Mucosa of descending colon (tissue), 3 donors: ENCODE data around the gene TTC33. TPM values are rescaled to one million over a fixed set of nuclear protein-coding genes. Genes with fewer than 3 reads are reported as not detected.
A peak's percentile ranks its signal among the peaks of the same experiment; 100 is the strongest.

Experiments used
- ATAC-seq: fragments of 200-7000 bp; cut with Tn5 transposase; one replicate; pipeline ENCODE4 v1.9.1; 2020; ENCODE audit warnings: mild to moderate bottlenecking, moderate library complexity
- DNase-seq, 3 donors: peaks; one replicate each; pipeline ENCODE4 v3.0.0-alpha.2; 2020
- H3K36me3 ChIP-seq: fragments of 200-600 bp; one replicate; pipeline ENCODE4 v1.8.0; 2021; ENCODE audit warnings: low read depth, mild to moderate bottlenecking
- H3K4me1 ChIP-seq: fragments of 200-600 bp; one replicate; pipeline ENCODE4 v1.8.0; 2021; ENCODE audit warnings: low read depth, mild to moderate bottlenecking
- H3K4me3 ChIP-seq: fragments of 200-600 bp; one replicate; pipeline ENCODE4 v1.8.0; 2021; ENCODE audit warnings: mild to moderate bottlenecking
- H3K9me3 ChIP-seq: fragments of 200-600 bp; one replicate; pipeline ENCODE4 v1.8.0; 2021; ENCODE audit warnings: mild to moderate bottlenecking
- intact Hi-C, 2 donors: fragments of 100-400 bp; cut with DNase I in 1 of 2; cut with micrococcal nuclease in 1 of 2; formaldehyde crosslinking; loops; one replicate each; pipeline versions ENCODE4 v1.11.0 to v1.11.1; 2022; cut with DNase I, micrococcal nuclease
- total RNA-seq, 3 donors: library from RNA; stranded (reverse); fragmentation: NEBNext Ultra II Directional in 2 of 3; extraction: Animal tissue kit (Norgen Biotek cat#: 25700) in 2 of 3; gene quantifications; one replicate each; pipeline versions ENCODE4 v1.2.1 to v1.2.4, GENCODE V29; 2021 to 2023
- TF ChIP-seq, protein P1 (sequence below): fragments of 200-600 bp; IDR thresholded peaks from one replicate; pipeline ENCODE4 v1.8.0; 2022; ENCODE audit warnings: antibody characterized with exemption, mild to moderate bottlenecking
- donor health status: DM: no; HTN: no; CAD: no; lungs with moderate emphysema.
- donor health status: DM: no; HTN: no; CAD: no.
- donor health status: DM: no; HTN: yes; CAD: no.

TTC33 gene
- total RNA-seq, 3 donors from 2014 or later, result 15.1 to 22.6 (median 17.2) TPM

DNA sequence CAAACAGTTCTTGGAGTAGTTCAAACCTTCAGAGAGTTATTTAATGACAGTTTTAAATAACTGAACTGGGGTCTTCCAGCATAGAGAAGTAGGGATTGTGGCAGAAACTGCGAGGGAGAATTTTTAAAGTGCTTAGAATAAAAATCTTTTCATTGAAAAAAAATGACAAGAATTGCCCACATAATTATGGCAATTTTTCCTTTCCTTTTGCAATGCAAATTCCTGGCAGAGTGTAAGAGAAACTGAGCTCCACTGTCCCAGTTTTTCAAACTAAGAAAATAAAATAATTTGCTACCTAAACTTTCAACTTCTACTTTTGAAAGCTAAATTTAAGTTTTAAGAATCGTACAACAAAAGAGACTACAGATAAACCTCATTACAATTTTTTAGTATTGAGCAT, 78.3 kb downstream of the TTC33 start:
- Histone ChIP-seq H3K4me3 (no peak overlapping the region), H3K36me3 (no peaks in the 10 kb centered on the region), H3K9me3 (no peaks in the 10 kb centered on the region), H3K4me1 (peaks cover 14% of the 10 kb centered on the region)
- ATAC-seq (no peak), DNase-seq (no peak)
- intact Hi-C loops, result no loop called here
- TF ChIP-seq, protein P1, sequence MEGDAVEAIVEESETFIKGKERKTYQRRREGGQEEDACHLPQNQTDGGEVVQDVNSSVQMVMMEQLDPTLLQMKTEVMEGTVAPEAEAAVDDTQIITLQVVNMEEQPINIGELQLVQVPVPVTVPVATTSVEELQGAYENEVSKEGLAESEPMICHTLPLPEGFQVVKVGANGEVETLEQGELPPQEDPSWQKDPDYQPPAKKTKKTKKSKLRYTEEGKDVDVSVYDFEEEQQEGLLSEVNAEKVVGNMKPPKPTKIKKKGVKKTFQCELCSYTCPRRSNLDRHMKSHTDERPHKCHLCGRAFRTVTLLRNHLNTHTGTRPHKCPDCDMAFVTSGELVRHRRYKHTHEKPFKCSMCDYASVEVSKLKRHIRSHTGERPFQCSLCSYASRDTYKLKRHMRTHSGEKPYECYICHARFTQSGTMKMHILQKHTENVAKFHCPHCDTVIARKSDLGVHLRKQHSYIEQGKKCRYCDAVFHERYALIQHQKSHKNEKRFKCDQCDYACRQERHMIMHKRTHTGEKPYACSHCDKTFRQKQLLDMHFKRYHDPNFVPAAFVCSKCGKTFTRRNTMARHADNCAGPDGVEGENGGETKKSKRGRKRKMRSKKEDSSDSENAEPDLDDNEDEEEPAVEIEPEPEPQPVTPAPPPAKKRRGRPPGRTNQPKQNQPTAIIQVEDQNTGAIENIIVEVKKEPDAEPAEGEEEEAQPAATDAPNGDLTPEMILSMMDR, result no peak

DNA sequence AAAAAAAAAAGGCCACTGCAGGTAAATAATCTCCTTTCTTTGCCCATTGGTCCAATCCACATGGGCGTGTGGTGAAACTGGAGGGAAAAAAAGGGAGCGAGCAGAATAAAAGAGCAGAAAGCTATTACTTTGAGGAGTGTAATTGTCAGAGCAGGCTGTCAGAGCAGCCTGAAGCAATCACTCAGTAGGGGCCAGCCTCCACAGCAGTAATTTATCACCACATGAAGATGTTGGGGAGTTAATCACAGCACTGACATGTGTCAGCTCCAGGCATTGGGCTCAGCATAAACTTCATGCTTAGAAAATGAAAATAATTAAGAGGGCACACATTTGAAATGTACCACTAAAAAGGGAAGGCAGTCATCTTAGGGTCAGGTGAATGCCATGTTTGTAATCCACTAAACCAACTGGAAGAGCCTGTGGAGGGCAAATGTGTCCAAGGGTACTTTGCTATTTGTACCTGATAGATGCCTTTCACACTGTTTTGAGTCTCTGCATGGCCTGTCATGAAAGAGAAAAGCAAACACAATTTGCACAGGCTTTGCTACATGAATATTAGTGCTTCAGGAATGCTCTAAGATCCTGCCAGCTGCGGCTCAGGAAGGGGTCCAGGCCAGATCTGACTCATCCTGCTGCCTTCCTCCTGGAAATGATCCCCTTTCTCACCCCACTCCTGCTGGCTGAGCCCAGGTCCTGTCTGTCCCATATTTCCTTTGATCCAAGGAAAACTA, 79.0 kb downstream of the TTC33 start:
- DNase-seq, result peak in 1 of 3 donors; percentile 40
- H3K4me1 ChIP-seq, result peaks cover 14% of the 10 kb centered on the region
- no peaks in the 10 kb centered on the region for H3K36me3 ChIP-seq
- intact Hi-C loops, result no loop called here
- no peak for ATAC-seq
- no peak overlapping the region for H3K4me3 ChIP-seq
- TF ChIP-seq, protein P1, result no peak
- no peaks in the 10 kb centered on the region for H3K9me3 ChIP-seq

DNA sequence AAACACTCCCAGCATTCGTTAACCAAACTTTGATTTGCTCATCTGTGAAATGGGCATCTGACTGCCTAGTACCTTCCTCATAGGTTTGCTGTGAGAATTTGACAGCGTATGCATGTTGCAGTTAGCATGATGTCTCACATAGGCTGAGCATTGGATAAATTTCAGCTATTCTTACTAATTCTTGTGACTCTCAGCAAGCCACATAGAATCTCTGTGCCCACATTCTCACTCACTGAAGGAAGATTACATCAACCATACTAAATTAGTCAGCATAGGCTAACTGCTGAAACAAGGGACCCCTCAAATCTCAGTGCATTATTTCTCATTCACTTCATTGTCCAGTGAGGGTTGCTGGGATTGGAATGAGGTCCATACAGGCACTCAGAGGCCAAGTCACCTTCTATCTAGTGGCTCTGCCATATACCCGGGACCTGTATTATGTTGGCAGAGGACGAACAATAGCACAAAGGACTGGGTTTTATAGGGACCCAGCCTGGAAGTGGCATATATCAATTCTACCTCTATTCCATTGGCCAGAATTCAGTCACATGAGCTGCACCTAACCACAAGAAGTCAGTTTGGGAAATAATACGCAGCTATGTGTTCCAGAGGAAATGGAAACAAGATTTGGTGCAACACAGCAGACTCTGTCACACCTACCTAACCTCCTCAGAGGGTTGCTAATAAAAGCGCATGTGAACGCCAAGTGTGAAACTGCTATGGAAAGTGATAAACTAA, 80.2 kb downstream of the TTC33 start:
- Histone ChIP-seq H3K9me3 (no peaks in the 10 kb centered on the region), H3K36me3 (no peaks in the 10 kb centered on the region), H3K4me1 (peaks cover 14% of the 10 kb centered on the region), H3K4me3 (no peak overlapping the region)
- no peak for DNase-seq
- ATAC-seq, result no peak
- TF ChIP-seq, protein P1, result no peak
- intact Hi-C loops, result no loop called here

DNA sequence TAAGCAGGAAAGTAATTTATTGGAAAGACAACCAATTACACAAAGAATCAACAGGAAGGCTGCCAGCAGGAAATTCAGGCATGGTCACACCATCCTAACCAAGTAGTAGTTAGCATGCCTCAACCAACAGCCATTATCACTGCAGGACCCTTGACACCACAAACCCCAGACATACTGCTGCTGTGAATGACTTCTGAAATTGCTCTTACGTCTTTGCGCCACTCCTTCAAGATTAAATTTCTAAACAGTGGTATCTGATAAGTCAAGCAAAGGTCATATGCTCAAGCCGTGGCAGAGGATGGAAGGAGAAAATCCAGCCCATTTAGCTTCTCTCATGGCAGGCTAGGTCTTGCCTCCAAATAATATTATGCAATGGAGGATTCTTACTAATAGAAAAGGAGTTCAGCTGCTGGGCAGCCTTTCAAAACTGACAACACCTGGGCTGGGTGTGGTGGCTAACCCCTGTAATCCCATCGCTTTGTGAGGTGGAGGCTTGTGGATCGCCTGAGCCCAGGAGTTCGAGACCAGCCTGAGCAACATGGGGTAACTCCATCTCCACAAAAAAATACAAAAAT, 81.0 kb downstream of the TTC33 start:
- intact Hi-C loops, result no loop called here
- Histone ChIP-seq H3K36me3 (no peaks in the 10 kb centered on the region), H3K4me1 (peaks cover 14% of the 10 kb centered on the region), H3K9me3 (no peaks in the 10 kb centered on the region), H3K4me3 (no peak overlapping the region)
- DNase-seq, result no peak
- TF ChIP-seq, protein P1, result no peak
- ATAC-seq, result no peak

DNA sequence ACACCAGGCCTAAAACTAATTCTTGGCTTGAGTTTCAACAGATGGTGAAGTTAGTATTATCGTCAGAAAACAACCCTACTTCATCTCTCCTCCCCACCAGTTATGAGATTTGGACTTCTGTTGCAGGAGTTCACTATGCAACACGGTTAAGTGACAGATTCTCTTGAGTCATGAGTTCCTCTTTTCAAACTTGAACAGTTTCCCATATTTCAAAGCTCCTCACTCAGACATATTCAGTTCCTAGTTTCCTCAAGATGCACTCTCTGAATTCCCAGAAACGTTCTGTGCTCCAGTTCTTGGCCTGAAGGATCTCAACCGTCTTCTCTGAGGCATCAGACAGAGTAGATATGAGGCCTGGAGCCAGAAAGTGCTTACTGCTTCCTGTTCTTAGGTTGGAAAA, 83.3 kb downstream of the TTC33 start:
- ATAC-seq, result peak; percentile 22
- intact Hi-C loops, result no loop called here
- Histone ChIP-seq H3K9me3 (no peaks in the 10 kb centered on the region), H3K4me3 (no peak overlapping the region), H3K4me1 (peaks cover 8% of the 10 kb centered on the region), H3K36me3 (no peaks in the 10 kb centered on the region)
- DNase-seq, result no peak
- TF ChIP-seq, protein P1, result no peak
